Left lung (tissue), 10 donors: ENCODE measurements around the gene DNAJC4. TPM values are rescaled to one million over a fixed set of nuclear protein-coding genes. Genes with fewer than 3 reads are reported as not detected.

Experiments used
- ATAC-seq: fragments of 200-7000 bp; cut with Tn5 transposase; one replicate; pipeline ENCODE4 v1.9.1; 2020; ENCODE audit warnings: moderate library complexity
- DNase-seq, 4 donors: peaks; one replicate each; pipeline ENCODE4 v3.0.0-alpha.2; 2013 to 2020
- H3K27ac ChIP-seq, 2 donors: fragments of 200-600 bp; sonication (generic) in 1 of 2; one replicate each; pipeline versions ENCODE4 v1.5.0 to v1.8.0; 2020 to 2021
- H3K27me3 ChIP-seq, 2 donors: fragments of 200-600 bp; sonication (generic) in 1 of 2; one replicate each; pipeline versions ENCODE4 v1.5.0 to v1.8.0; 2020 to 2021
- H3K36me3 ChIP-seq, 2 donors: fragments of 200-600 bp; sonication (generic) in 1 of 2; one replicate each; pipeline versions ENCODE4 v1.5.0 to v1.8.0; 2020 to 2021
- H3K4me1 ChIP-seq, 2 donors: fragments of 200-600 bp; one replicate each; pipeline ENCODE4 v1.8.0; 2021
- H3K4me3 ChIP-seq, 2 donors: fragments of 200-600 bp; sonication (generic) in 1 of 2; one replicate each; pipeline versions ENCODE4 v1.5.0 to v1.8.0; 2020 to 2021; ENCODE audit warnings: mild to moderate bottlenecking in 1 of 2
- H3K9me3 ChIP-seq, 2 donors: fragments of 200-600 bp; sonication (generic) in 1 of 2; one replicate each; pipeline versions ENCODE4 v1.5.0 to v1.8.0; 2020 to 2021
- intact Hi-C, 2 donors: fragments of 100-400 bp; cut with DNase I; formaldehyde crosslinking; loops; one replicate each; pipeline versions ENCODE4 v1.11.2 to v1.14.2; 2022
- polyA plus RNA-seq, 6 donors: library from polyadenylated mRNA; unstranded; fragments of 120-200 nt; gene quantifications; one replicate each; pipeline ENCODE4 v1.2.1, GENCODE V29; 2013; ENCODE audit not compliant: insufficient read length in 6 of 6
- total RNA-seq, 2 donors: library from RNA; stranded (reverse); fragmentation: NEBNext Ultra II Directional; extraction: Animal tissue kit (Norgen Biotek cat#: 25700); gene quantifications; one replicate each; pipeline ENCODE4 v1.2.1, GENCODE V29; 2021
- TF ChIP-seq, protein P1 (sequence below), 2 donors: fragments of 200-600 bp; sonication (generic) in 1 of 2; IDR thresholded peaks; one replicate each; pipeline versions ENCODE4 v1.5.0 to v1.8.0; 2021; ENCODE audit warnings: antibody characterized with exemption in 2 of 2
- donor health status: DM: no; HTN: yes; CAD: no.
- donor health status: DM: no; HTN: no; CAD: no.

Gene DNAJC4
- total and polyA plus RNA-seq, 8 donors = 26.0 to 83.9 (median 68.7) TPM

DNA sequence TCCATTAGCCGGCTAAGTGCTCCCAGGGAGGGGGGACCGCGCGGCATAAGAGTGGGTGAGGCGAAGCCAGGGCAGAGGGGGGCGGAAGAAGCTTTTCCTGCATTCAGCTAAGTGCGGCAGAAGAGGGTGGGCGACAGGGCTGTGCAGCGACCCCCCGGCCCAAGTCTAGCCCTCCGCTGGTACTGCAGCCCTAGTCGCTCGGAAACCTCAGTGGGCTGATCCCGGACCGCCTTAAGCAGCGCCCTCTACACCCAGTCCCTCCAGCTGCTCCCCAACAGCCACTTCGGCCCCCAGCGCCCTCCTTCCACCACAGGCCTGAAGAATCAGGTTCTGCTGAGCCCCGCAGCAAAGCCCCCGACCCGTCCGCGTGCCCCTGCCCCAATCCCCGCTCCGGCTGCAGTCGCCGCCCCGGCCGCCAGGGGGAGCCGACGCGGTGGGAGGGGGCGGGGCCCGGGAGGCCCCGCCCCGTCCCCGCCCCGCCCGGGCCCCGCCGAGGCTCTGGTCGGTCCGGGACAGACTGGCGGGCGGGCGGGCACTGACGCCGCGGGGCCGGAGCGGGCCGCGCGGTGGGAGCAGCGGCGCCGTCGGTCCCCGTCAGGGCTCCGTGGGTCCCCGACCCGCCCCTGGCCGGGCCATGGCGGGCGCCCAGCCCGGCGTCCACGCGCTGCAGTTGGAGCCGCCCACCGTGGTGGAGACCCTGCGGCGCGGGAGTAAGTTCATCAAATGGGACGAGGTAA, 20.8 kb downstream of the DNAJC4 start, which contains the start of gene PLCB3:
TSS of gene PLCB3 (plus strand) at position 515 of the 737 bp plus-strand sequence. CDS start at position 635, 120 bp downstream.
- H3K27me3 ChIP-seq = no peaks in the 10 kb centered on the region
- TF ChIP-seq, protein P1, sequence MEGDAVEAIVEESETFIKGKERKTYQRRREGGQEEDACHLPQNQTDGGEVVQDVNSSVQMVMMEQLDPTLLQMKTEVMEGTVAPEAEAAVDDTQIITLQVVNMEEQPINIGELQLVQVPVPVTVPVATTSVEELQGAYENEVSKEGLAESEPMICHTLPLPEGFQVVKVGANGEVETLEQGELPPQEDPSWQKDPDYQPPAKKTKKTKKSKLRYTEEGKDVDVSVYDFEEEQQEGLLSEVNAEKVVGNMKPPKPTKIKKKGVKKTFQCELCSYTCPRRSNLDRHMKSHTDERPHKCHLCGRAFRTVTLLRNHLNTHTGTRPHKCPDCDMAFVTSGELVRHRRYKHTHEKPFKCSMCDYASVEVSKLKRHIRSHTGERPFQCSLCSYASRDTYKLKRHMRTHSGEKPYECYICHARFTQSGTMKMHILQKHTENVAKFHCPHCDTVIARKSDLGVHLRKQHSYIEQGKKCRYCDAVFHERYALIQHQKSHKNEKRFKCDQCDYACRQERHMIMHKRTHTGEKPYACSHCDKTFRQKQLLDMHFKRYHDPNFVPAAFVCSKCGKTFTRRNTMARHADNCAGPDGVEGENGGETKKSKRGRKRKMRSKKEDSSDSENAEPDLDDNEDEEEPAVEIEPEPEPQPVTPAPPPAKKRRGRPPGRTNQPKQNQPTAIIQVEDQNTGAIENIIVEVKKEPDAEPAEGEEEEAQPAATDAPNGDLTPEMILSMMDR (IDR thresholded peaks at IDR 0.05) = peak; percentile 79 to 89
- H3K9me3 ChIP-seq = no peaks in the 10 kb centered on the region
- H3K4me1 ChIP-seq = peaks cover 9 to 49% of the 10 kb centered on the region in 2 donors
- intact Hi-C loops = no loop called here
- DNase-seq (peak in 3 of 4 donors; percentile 54 to 93 (median 59)), ATAC-seq (peak; percentile 71)
- H3K36me3 ChIP-seq = peaks cover 0 to 20% of the 10 kb centered on the region in 2 donors
- peak within 1 kb of the TSS; percentile 56 to 73 for H3K27ac ChIP-seq
- H3K4me3 ChIP-seq = peak within 1 kb of the TSS; percentile 82 to 87

DNA sequence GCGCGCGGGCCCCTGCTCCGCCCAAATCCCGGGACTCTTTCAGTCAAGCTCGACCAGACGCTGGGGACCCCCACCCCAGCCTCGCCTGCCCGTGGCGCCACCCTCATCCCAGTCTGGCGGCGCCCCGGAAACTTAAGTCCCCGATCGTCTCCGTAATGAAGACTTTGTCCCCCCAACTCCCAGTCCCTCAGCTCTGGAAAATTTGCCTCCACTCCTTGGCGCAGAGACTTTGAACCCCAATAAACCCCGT, 21.3 kb downstream of the DNAJC4 start:
- no peak for ATAC-seq

DNA sequence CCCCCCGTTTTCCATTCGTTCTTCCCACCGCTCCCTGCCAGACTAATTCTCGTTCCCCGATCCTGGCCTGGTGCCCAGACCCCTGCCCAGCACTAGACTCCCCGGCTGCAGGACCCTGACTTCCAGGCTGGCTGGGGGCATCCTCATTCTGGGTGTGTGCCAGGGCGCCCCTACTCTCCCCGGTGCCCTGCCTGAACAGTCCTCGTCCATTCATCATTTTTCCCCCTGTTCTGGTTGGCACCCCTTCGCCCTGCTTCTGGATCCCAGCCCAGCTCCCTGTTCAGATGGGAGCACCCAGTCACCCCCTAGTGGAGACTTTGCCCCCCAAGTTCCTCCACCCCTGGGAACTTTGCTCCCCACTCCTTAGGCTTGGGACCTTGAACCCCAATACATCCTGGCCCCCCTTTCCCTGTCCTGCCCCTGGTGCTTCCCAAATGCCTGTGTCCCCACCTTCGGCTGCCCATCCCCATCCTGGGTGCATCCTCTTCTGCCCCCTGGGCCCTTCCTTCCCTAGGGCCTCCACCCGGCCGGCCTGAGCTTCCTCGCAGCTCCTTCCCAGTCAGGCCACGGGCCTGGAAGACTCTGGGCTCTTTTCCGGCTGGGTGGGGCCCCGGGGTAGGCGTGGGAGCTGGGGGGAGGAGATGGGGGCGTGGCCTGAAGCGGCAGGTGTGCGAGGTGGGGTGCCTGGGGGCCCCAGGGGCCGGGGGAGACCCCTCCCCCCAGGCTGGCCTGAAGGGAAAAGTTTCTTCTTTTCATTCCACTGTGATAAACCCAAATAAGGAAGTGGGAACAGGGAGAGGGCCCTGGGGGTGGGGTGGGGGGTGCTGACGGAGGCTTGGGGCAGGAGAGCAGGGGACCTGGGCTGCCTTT, 21.9 kb downstream of the DNAJC4 start:
- peak; percentile 70 for ATAC-seq

More for the DNA sequence above, 21.3 kb downstream of the DNAJC4 start:
- Histone ChIP-seq H3K9me3 (no peaks in the 10 kb centered on the region), H3K4me1 (peaks cover 9 to 47% of the 10 kb centered on the region in 2 donors), H3K27ac (peak overlapping the region; percentile 56 to 73), H3K4me3 (peak overlapping the region; percentile 82 to 87), H3K27me3 (no peaks in the 10 kb centered on the region), H3K36me3 (peaks cover 0 to 25% of the 10 kb centered on the region in 2 donors)
- no peak for DNase-seq
- intact Hi-C loops = no loop called here
- TF ChIP-seq, protein P1 (IDR thresholded peaks at IDR 0.05) = no peak

DNA sequence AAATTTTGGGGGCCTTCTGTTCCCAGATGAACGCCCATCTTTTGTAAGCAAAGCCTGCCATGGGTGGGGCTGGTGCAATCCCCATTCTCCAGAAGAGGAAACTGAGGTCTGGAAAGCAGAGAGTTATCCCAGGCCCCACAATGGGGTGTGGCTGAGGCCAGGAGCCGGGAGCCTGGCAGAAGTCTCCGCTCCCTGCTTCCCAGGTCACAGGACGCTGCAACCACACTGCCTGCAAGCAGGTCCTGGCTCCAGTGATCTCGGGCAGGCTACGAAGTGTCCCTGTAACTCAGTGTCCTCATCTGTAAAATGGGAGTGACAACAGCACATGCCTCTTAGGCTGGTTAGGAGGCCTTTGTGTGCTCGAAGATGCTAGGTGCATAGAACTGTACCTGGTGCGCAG, 22.7 kb downstream of the DNAJC4 start:
- peaks cover 9 to 35% of the 10 kb centered on the region in 2 donors for H3K4me1 ChIP-seq
- peak overlapping the region in 1 of 2 donors; percentile 87 for H3K4me3 ChIP-seq
- H3K27me3 ChIP-seq = no peaks in the 10 kb centered on the region
- DNase-seq = no peak
- H3K9me3 ChIP-seq = no peaks in the 10 kb centered on the region
- no peak overlapping the region for H3K27ac ChIP-seq
- no peak for ATAC-seq
- intact Hi-C loops = no loop called here
- TF ChIP-seq, protein P1 (IDR thresholded peaks at IDR 0.05) = no peak
- H3K36me3 ChIP-seq = peaks cover 0 to 39% of the 10 kb centered on the region in 2 donors

More for the DNA sequence above, 21.9 kb downstream of the DNAJC4 start:
- Histone ChIP-seq H3K9me3 (no peaks in the 10 kb centered on the region), H3K36me3 (peaks cover 0 to 31% of the 10 kb centered on the region in 2 donors), H3K4me1 (peaks cover 9 to 43% of the 10 kb centered on the region in 2 donors), H3K27ac (peak overlapping the region; percentile 56 to 73), H3K4me3 (peak overlapping the region; percentile 82 to 87), H3K27me3 (no peaks in the 10 kb centered on the region)
- TF ChIP-seq, protein P1 (IDR thresholded peaks at IDR 0.05) = peak; percentile 12 to 29
- intact Hi-C loops = no loop called here
- peak in 3 of 4 donors; percentile 25 to 89 (median 79) for DNase-seq

DNA sequence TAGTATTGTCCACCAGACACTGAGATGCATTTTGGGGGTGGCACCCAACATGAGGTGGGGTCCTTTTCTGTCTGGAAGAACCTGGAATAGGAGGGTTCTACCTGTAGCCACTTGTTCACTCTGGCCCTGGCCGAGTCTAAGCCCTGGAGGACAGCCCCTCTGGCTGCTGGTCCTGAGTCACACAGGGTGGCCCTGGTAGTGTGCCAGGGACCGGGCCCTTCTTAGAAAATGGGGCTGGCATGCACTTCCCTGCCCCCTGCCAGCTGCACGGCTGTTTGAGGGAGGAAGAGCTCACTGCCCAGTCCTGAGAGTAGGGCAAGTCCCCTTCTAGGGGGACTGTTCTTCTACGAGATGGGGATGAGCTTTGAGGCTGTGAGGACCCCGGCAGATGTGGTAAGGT, 23.1 kb downstream of the DNAJC4 start:
- peak overlapping the region in 1 of 2 donors; percentile 87 for H3K4me3 ChIP-seq
- TF ChIP-seq, protein P1 (IDR thresholded peaks at IDR 0.05) = no peak
- H3K27ac ChIP-seq = no peak overlapping the region
- DNase-seq (peak in 1 of 4 donors; percentile 42), ATAC-seq (no peak)
- H3K4me1 ChIP-seq = peaks cover 9 to 35% of the 10 kb centered on the region in 2 donors
- H3K27me3 ChIP-seq = no peaks in the 10 kb centered on the region
- H3K9me3 ChIP-seq = no peaks in the 10 kb centered on the region
- intact Hi-C loops = no loop called here
- peaks cover 0 to 43% of the 10 kb centered on the region in 2 donors for H3K36me3 ChIP-seq
